Smooth muscle cell of the brain vasculature (primary cell): Measurements from ENCODE around the gene ACP7.
"Not testable (repeated sequence)": the region's sequence is repeated elsewhere in the genome, so short reads cannot be mapped to it uniquely, and the experiment has no call there.

Source experiments
- DNase-seq: peaks from one replicate; pipeline ENCODE4 v3.0.0-alpha.2; 2012; ENCODE audit warnings: low read depth, low spot score

The ACP7 gene

GRCh38 chr19:39077323-39077722 is 6.8 kb upstream of the ACP7 start:
- DNase-seq: no peak

GRCh38 chr19:39078436-39079200 is 5.5 kb upstream of the ACP7 start:
- peak; percentile 32 for DNase-seq

GRCh38 chr19:39080431-39080830 is 3.7 kb upstream of the ACP7 start:
- DNase-seq: no peak

- no peak for DNase-seq
Measured at GRCh38 chr19:39082167-39082566, 2.0 kb upstream of the ACP7 start.

- DNase-seq: no peak
Measured at GRCh38 chr19:39082745-39083598, 1.2 kb upstream of the ACP7 start.

GRCh38 chr19:39083599-39083982 is 577 bp upstream of the ACP7 start:
- DNase-seq: no peak

GRCh38 chr19:39084732-39085080 is 538 bp downstream of the ACP7 start:
- DNase-seq: no peak

GRCh38 chr19:39085392-39085791 is 1.2 kb downstream of the ACP7 start:
- DNase-seq: no peak

GRCh38 chr19:39086386-39086785 is 2.2 kb downstream of the ACP7 start:
- no peak for DNase-seq

- DNase-seq: no peak
Measured at GRCh38 chr19:39087907-39088686, 3.9 kb downstream of the ACP7 start.

- DNase-seq: not testable (repeated sequence)
Measured at GRCh38 chr19:39090016-39090415, 5.8 kb downstream of the ACP7 start.

GRCh38 chr19:39090881-39091280 is 6.7 kb downstream of the ACP7 start:
- DNase-seq: no peak

- DNase-seq: not testable (repeated sequence)
Measured at GRCh38 chr19:39095799-39096540, 11.8 kb downstream of the ACP7 start.

GRCh38 chr19:39097299-39097698 is 13.1 kb downstream of the ACP7 start:
- DNase-seq: no peak

- no peak for DNase-seq
Measured at GRCh38 chr19:39097721-39098120, 13.6 kb downstream of the ACP7 start.

- DNase-seq: no peak
Measured at GRCh38 chr19:39098365-39099269, 14.4 kb downstream of the ACP7 start.

GRCh38 chr19:39099341-39099740 is 15.2 kb downstream of the ACP7 start:
- no peak for DNase-seq

- no peak for DNase-seq
Measured at GRCh38 chr19:39100500-39101166, 16.5 kb downstream of the ACP7 start.

- no peak for DNase-seq
Measured at GRCh38 chr19:39103151-39103550, 19.0 kb downstream of the ACP7 start.

GRCh38 chr19:39104186-39104596 is 20.0 kb downstream of the ACP7 start:
- DNase-seq: no peak
